HepG2 (cell line): ENCODE measurements around the gene DDX17. TPM values are rescaled to one million over a fixed set of nuclear protein-coding genes. Genes with fewer than 3 reads are reported as not detected.

Source experiments
- GATAD1 ChIP-seq: IDR thresholded peaks from 2 replicates; pipeline ENCODE4 v1.6.1; 2016; ENCODE audit warnings: missing genetic modification reagents, missing compliant biosample characterization
- LCORL ChIP-seq, 2 experiments: fragments of 450-650 bp in 1 of 2; sonication (generic) in 1 of 2; formaldehyde crosslinking in 1 of 2; IDR thresholded peaks; 2 replicates each; pipeline versions ENCODE4 v1.5.0 to v1.6.1; 2017 to 2020; ENCODE audit warnings: antibody characterized with exemption in 1 of 2, missing genetic modification reagents in 1 of 2
- MTF2 ChIP-seq: sonication (generic); formaldehyde crosslinking; IDR thresholded peaks from 2 replicates; pipeline ENCODE4 v1.5.0; 2020; ENCODE audit warnings: missing genetic modification reagents, borderline replicate concordance
- NFRKB ChIP-seq: fragments of 450-650 bp; IDR thresholded peaks from 2 replicates; pipeline ENCODE4 v1.6.1; 2017
- NPAS2 ChIP-seq: sonication (generic); formaldehyde crosslinking; IDR thresholded peaks from 2 replicates; pipeline ENCODE4 v1.8.0; 2022; ENCODE audit warnings: mild to moderate bottlenecking, missing genetic modification reagents, borderline replicate concordance
- PRDM15 ChIP-seq: sonication (generic); formaldehyde crosslinking; IDR thresholded peaks from 2 replicates; pipeline ENCODE4 v1.4.0; 2020; ENCODE audit warnings: missing genetic modification reagents
- RXRA ChIP-seq: sonication (generic); formaldehyde crosslinking; IDR thresholded peaks from 2 replicates; pipeline ENCODE4 v1.5.1; 2020; ENCODE audit warnings: missing genetic modification reagents
- TAF1 ChIP-seq: sonication (generic); formaldehyde crosslinking; IDR thresholded peaks from 2 replicates; pipeline ENCODE4 v1.4.0; 2020; ENCODE audit warnings: missing genetic modification reagents
- XRCC5 ChIP-seq: fragments of 200-400 bp; formaldehyde crosslinking; optimal IDR thresholded peaks from 2 replicates; pipeline ENCODE3; 2017; ENCODE audit warnings: mild to moderate bottlenecking, low read length
- ZGPAT ChIP-seq: IDR thresholded peaks from 2 replicates; pipeline ENCODE4 v1.6.1; 2016; ENCODE audit warnings: mild to moderate bottlenecking
- ZNF329 ChIP-seq: sonication (generic); formaldehyde crosslinking; IDR thresholded peaks from 2 replicates; pipeline ENCODE4 v1.9.0; 2021; ENCODE audit warnings: low read depth, mild to moderate bottlenecking, missing genetic modification reagents
- ZNF558 ChIP-seq: sonication (generic); formaldehyde crosslinking; IDR thresholded peaks from 2 replicates; pipeline ENCODE4 v1.9.0; 2022; ENCODE audit warnings: mild to moderate bottlenecking, missing genetic modification reagents, borderline replicate concordance
- ZNF605 ChIP-seq: sonication (generic); formaldehyde crosslinking; IDR thresholded peaks from 2 replicates; pipeline ENCODE4 v1.8.0; 2022; ENCODE audit warnings: mild to moderate bottlenecking, missing genetic modification reagents
- polyA plus RNA-seq, 8 experiments: library from polyadenylated mRNA; depleted of rRNA in 3 of 8; stranded (reverse) in 7 of 8; unstranded in 1 of 8; fragments of >200 nt; fragmentation: Illumina TruSeq in 4 of 8; extraction: Trizol in 4 of 8; gene quantifications; 2 replicates each; pipeline versions ENCODE4 v1.2.1 to v1.2.3, GENCODE V29; 2011 to 2016; ENCODE audit warnings: low read depth in 4 of 8, missing spikeins in 1 of 8, mixed read lengths in 1 of 8; ENCODE audit not compliant: insufficient read depth in 1 of 8
- total RNA-seq, 5 experiments: library from RNA; depleted of rRNA; stranded (reverse); fragments of >200 nt; fragmentation: Illumina TruSeq; extraction: Trizol; gene quantifications; 2 replicates each; pipeline ENCODE4 v1.2.3, GENCODE V29; 2016; ENCODE audit warnings: low read depth in 1 of 5
- TF ChIP-seq, protein P1 (sequence below): sonication (generic); formaldehyde crosslinking; IDR thresholded peaks from 2 replicates; pipeline ENCODE4 v1.4.0; 2020; ENCODE audit warnings: missing genetic modification reagents
- TF ChIP-seq, protein P2 (sequence below): sonication (generic); formaldehyde crosslinking; IDR thresholded peaks from 2 replicates; pipeline ENCODE4; 2020; ENCODE audit warnings: missing genetic modification reagents, mild to moderate bottlenecking, borderline replicate concordance
- TF ChIP-seq, protein P3 (sequence below): sonication (generic); formaldehyde crosslinking; IDR thresholded peaks from 2 replicates; pipeline ENCODE4 v1.4.0; 2020; ENCODE audit warnings: mild to moderate bottlenecking, missing genetic modification reagents

DDX17 gene
- total and polyA plus RNA-seq, 2 of the 13 experiments (the other 11 are each of a cell fraction or from before 2014, with no cell fraction given): 238 to 344 TPM

DNA sequence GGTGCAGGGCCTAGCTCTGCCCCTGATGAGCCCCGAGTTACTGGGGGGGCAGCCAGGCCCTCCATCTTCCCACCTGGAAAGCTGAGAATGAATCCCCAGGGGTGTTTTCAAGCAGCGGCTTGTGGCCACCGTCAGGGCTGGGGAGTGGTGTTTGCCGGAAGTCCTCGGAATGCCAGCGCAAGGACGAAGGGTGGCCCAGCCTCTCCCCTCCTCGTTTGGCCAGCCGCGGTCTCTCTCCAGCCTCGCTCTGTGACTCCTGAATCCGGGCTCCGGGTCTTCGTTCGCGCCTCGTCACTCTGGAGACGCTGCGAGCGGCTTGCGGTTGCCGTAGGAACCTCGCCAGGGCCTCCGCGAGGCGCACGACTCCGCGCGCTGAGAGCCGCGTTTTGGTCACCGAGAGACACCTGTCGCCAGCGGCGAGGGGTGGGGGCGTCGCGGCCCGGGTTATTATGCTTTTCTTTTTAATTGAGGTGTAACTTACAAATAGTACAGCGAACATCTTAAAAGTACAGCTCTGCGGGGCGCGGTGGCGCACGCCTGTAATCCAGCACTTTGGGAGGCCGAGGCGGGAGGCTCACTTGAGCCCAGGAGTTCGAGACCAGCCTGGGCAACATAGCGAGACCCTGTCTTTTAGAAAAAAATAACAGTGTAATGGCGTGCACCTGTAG lies 44.6 kb downstream of the DDX17 start (continued):
- TF ChIP-seq NPAS2 (no peak), ZNF605 (no peak), MTF2 (CRISPR knock-in tag) (peak; percentile 58; the same call in 1 of the 2 replicates), RXRA (peak; percentile 59), ZGPAT (peak; percentile 69), GATAD1 (CRISPR knock-in tag) (peak; percentile 49), XRCC5 (peak; percentile 89), PRDM15 (CRISPR knock-in tag) (peak; percentile 100), ZNF558 (CRISPR knock-in tag) (no peak), TAF1 (peak; percentile 28; the same call in 1 of the 2 replicates), NFRKB (no peak), ZNF329 (CRISPR knock-in tag) (0 out of 2 replicates have a peak, but pooled peaks have one; percentile 49), LCORL (IDR thresholded peaks at IDR 0.05) (no peak), LCORL (CRISPR knock-in tag; IDR thresholded peaks at IDR 0.05) (peak; percentile 85)
- TF ChIP-seq, protein P1, sequence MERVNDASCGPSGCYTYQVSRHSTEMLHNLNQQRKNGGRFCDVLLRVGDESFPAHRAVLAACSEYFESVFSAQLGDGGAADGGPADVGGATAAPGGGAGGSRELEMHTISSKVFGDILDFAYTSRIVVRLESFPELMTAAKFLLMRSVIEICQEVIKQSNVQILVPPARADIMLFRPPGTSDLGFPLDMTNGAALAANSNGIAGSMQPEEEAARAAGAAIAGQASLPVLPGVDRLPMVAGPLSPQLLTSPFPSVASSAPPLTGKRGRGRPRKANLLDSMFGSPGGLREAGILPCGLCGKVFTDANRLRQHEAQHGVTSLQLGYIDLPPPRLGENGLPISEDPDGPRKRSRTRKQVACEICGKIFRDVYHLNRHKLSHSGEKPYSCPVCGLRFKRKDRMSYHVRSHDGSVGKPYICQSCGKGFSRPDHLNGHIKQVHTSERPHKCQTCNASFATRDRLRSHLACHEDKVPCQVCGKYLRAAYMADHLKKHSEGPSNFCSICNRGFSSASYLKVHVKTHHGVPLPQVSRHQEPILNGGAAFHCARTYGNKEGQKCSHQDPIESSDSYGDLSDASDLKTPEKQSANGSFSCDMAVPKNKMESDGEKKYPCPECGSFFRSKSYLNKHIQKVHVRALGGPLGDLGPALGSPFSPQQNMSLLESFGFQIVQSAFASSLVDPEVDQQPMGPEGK (CRISPR knock-in tag): peak; percentile 72
- TF ChIP-seq, protein P2, sequence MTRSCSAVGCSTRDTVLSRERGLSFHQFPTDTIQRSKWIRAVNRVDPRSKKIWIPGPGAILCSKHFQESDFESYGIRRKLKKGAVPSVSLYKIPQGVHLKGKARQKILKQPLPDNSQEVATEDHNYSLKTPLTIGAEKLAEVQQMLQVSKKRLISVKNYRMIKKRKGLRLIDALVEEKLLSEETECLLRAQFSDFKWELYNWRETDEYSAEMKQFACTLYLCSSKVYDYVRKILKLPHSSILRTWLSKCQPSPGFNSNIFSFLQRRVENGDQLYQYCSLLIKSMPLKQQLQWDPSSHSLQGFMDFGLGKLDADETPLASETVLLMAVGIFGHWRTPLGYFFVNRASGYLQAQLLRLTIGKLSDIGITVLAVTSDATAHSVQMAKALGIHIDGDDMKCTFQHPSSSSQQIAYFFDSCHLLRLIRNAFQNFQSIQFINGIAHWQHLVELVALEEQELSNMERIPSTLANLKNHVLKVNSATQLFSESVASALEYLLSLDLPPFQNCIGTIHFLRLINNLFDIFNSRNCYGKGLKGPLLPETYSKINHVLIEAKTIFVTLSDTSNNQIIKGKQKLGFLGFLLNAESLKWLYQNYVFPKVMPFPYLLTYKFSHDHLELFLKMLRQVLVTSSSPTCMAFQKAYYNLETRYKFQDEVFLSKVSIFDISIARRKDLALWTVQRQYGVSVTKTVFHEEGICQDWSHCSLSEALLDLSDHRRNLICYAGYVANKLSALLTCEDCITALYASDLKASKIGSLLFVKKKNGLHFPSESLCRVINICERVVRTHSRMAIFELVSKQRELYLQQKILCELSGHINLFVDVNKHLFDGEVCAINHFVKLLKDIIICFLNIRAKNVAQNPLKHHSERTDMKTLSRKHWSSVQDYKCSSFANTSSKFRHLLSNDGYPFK (CRISPR knock-in tag): peak; percentile 52; the same call in 1 of the 2 replicates
- TF ChIP-seq, protein P3, sequence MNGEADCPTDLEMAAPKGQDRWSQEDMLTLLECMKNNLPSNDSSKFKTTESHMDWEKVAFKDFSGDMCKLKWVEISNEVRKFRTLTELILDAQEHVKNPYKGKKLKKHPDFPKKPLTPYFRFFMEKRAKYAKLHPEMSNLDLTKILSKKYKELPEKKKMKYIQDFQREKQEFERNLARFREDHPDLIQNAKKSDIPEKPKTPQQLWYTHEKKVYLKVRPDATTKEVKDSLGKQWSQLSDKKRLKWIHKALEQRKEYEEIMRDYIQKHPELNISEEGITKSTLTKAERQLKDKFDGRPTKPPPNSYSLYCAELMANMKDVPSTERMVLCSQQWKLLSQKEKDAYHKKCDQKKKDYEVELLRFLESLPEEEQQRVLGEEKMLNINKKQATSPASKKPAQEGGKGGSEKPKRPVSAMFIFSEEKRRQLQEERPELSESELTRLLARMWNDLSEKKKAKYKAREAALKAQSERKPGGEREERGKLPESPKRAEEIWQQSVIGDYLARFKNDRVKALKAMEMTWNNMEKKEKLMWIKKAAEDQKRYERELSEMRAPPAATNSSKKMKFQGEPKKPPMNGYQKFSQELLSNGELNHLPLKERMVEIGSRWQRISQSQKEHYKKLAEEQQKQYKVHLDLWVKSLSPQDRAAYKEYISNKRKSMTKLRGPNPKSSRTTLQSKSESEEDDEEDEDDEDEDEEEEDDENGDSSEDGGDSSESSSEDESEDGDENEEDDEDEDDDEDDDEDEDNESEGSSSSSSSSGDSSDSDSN (CRISPR knock-in tag): peak; percentile 85; the same call in 1 of the 2 replicates
